Activated T-helper 1 cell treated with Interleukin-2 at 50 U/mL for 16 hours (primary cell): ENCODE data around the gene MT3.
"Not testable (repeated sequence)": the region's sequence is repeated elsewhere in the genome, so short reads cannot be mapped to it uniquely, and the experiment has no call there.

Experiments used
- DNase-seq: peaks from one replicate; pipeline ENCODE4 v3.0.0-alpha.2; 2020; ENCODE audit warnings: low read depth

MT3 gene

DNA sequence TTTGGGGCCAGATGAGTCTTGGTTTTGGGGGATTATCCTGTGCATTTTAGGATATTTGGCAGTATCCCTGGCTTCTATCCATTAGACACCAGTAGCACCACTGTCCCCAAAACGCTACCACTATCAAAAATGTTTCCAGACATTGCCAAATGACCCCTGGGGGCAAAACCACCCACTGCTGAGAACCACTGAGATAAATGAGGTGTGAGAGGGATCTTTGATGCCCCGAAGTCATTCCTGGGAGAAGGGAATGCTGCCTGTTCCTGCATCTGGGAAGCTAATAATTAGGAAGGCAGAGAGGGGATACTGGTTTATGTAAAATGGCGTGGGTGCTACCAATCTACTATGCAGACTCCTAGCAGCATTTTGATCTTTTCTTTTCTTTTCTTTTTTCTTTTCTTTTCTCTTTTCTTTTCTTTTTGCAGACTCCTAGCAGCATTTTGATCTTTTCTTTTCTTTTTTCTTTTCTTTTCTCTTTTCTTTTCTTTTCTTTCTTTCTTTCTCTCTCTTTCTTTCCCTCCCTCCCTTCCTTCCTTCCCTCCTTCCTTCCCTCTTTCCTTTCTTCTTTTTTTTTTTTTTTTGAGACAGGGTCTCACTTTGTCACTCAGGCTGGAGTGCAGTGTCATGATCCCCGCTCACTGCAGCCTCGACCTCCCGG, 8.8 kb upstream of the MT3 start:
- DNase-seq: no peak

DNA sequence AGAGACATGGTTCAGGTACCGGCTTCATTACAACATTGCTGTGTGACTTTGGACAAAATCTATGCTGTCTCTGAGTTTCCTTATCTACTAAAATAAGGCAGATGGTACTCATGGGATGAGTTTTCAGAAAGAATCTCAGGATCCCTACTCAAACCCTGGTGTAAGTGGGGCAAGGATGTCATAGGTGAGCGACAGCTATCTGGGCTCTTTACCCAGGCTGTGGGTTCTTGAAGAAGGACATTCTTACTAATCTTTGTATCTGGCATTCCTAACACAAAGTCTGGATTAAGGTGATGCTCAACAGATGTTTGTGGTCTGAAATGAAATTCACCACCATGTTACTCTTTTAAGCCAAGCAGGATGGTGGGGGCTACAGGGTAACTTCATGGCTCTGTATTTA, 6.4 kb upstream of the MT3 start:
- not testable (repeated sequence) for DNase-seq

DNA sequence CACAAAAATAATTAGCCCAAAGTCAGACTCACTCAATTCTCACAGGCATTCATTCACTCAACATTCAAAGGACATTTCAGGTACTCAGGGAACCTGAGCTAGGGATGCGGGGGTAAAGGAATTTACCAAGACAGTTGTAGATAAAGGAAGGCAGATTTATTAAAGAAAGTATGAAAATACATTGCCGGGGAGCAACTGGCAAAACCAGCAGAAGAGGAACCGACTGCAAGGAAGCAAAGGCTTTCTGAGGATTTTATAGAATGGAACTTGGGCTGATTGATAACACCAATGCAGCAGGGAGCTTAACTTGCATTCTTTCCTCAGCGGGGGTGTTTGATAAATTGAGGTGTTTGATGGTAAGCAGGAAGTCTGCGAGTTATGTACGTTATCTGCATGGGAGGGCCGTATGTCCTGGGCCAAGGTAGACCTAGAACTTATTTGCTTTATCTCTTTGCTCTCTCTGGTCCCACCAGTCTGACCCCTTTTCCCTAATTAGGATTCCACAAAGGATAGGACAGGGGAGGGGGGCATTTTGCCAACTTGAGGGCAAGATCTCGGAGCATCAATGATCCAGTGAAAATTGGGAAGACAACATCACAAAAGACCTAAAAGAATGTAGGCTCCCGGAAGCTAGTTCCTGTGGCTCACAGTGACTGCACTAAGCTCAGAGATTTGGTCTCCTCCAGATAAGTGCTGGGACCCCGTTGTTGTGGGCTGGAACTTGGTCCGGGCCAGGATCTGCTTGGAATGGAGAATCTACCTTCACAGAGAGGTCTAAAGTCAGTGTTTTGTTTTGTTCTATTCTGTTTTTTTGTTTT, 5.8 kb upstream of the MT3 start:
- DNase-seq: no peak

DNA sequence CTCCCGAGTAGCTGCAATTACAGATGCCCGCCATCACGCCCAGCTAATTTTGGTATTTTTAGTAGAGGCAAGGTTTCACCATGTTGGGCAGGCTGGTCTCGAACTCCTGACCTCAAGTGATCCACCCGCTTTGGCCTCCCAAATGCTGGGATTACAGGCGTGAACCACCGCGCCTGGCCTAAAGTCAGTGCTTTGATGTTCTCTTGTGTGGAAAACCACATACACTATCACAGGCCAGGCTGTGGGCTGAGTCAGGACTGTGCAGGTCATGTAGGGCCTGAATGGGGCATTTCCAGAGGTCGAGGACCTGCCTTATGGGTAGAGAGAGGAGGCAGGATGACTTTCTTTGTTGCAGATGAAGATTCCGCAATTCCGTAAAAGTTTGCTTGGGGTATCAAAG, 5.1 kb upstream of the MT3 start:
- no peak for DNase-seq

DNA sequence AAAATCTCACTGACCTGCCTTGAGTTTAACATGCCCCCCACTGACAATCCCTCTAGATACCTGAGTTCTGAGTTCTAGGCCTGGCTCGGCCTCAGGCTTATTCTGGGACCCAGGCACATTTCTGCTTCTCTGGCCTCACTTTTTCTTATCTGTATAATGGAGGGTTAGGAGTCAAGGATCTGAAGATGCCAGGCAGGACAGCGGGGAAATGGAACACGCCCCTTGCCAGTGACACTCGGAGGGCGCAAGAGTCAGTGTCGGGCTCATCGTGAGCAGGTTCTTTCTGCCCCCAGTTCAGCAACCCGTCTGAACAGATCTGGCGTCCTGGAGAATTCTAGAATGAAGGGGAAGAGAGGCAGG, 567 bp upstream of the MT3 start:
- no peak for DNase-seq

DNA sequence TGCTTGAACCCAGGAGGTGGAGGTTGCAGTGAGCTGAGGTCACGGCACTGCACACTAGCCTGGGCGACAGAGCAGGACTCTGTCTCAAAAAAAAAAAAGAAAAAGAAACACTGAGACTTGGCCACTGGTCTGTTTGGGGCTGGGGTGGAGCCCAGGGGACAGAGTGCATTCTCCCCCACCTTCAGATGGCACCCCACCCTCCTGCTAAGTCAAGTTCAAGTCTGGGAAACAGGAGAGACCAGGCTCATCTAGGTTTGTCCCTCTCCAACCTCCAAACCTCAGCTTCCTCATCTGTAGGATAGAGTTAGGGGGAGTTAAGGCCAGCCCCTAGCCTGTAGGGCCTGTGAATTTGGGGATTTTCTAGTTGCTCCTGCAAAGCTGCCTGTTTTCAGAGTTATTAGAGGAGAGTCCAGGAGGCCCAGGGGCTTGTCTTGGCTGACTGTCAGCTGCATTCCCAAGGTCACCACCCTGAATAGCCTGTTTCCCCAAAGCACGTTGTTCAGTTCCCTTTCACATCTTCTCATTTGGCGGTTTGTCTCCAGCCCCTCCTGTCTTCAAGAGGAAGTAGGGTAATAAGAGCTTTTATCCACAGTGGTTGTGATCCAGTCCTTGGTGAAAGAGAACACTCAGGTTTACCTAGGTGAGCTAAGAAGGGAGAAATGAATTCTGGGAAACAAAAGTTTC, 2.2 kb downstream of the MT3 start:
- no peak for DNase-seq

DNA sequence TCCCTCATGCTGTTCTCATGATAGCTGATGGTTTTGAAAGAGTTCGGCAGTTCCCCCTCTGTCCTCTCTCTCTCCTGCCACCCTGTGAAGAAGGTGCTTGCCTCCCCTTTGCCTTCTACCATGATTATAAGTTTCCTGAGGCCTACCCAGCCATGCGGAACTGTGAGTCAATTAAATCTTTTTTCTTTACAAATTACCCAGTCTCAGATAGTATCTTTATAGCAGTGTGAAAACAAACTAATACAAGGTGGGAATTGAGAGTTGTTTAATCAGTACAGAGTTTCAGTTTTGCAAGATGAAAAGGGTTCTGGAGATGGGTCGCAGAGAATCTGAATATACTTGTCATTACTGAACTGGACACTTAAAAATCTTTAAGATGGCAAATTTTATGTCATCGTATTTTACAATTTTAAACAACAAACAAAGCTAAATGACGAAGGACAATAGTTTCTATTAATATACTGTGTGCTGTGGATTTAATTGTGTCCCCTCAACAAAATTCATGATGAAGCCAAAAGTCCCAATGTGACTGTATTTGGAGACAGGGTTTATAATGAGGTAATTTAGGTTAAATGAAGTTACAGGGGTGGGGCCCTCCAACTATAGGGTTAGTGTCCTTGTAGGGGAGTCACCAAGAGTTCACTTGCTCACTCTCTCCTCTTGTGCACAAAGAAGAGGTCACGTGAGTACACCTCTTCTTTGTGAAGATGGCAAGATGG, 4.4 kb downstream of the MT3 start:
- no peak for DNase-seq

DNA sequence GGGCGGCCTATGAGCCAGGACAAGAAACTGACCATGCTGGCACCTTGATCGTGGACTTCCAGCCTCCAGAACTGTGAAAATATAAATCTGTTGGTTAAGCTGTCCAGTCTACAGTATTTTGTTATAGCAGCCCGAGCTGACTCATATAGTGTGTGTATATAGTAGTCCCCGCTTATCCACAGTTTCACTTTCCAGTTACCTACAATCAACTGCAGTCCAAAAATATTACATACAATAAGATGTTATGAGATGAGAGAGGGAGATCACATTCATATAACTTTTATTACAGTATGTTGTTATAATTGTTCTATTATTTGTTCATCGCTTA, 4.9 kb downstream of the MT3 start:
- DNase-seq: no peak

DNA sequence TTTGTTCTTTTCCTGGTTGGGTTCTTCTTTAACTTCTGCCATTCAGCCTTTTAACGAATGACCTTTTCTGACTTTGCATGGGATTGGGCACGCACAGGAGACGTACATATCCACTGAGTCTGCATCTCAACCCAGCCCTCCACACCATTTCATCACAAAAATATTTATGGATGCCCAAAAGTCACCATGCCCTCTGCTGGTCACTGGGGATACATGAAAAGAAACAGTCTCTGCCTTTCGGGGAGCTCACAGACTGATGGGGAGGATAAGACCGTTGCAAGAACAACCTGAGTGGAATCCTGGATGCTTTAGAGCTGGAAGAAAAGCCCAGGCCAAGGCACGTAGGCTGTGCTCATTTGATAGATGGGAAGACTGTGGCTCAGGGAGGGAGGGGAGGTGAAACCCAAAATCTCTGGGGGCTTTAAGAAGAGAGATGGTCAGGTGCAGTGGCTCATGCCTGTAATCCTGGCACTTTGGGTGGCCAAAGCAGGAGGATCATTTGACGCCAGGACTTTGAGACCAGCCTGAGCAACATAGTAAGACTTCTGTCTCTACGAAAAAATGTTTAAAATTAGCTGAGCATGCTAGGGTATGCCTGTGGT, 11.2 kb downstream of the MT3 start:
- DNase-seq: no peak

DNA sequence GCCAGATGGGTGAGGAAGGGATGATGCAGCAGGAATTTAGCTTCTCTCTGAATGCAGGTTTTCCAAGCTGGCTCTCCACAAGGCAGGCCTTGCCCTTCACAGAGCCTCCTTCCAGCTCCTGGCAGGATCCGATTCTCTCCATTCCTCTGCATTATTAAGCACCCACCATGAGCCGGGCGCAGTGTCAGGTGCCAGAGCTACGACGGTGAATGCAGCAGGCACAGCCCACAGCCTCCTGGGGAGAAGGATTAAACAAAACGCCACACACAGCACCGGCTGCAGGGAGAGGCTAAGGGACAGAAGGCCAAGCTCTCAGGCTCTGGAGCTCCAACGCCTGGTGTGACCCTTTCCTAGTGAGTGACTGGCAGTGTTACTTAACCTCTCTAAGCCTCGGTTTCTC, 12.0 kb downstream of the MT3 start:
- DNase-seq: no peak

DNA sequence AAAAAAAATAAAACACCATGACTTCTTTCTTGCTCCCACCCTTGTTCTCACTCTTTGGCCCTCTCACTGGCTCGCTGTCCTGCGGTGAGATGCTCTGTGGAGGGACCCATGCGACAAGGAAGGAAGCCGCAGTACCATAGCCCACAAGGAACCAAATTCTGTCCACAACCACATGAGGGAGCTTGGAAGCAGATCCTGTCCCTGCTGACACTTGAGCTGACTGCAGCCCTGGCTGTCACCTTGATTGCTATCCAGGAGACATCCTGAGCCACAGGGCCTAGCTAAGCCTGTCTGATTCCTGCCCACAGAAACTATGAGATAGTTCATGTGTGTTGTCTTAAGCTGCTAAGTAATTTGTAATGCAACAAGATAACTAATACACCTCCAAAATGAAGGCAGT, 14.3 kb downstream of the MT3 start:
- DNase-seq: no peak

DNA sequence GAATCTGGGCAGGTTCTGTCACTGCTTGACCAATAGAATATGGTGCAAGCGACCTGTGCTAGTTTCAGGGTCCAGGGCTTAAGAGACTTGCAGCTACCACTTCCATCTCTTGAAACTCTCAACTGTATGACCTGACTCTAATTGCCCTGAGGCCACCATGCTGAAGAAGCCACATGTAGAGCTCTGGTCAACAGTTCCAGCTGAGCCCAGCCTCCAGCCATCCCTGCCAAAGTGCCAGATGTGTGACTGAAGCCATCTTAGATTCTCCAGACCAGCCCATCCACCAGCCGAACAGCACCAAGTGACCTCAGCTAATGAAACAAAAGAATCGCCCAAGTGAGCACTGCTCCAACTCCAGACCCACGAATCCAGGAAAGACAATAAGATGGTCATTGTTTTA, 15.6 kb downstream of the MT3 start:
- no peak for DNase-seq

DNA sequence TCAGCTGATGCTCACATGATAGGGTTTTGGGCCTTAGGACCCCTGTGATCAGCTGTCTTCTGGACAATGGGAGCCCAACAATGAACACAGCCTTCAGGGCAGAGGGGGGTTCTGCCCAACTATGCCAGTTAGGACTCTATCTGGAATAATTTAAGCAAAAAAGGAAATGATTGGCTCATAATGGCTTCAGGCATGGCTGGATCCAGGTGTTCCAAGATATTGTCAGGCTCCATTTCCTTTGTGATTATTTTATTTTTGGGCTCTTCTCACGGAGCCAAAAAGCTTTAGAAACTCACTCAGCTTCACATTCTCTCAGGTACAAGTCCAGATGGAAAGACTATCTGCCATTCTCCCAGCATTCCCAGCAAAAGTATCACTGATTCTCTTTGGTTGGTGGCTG, 16.1 kb downstream of the MT3 start:
- no peak for DNase-seq

DNA sequence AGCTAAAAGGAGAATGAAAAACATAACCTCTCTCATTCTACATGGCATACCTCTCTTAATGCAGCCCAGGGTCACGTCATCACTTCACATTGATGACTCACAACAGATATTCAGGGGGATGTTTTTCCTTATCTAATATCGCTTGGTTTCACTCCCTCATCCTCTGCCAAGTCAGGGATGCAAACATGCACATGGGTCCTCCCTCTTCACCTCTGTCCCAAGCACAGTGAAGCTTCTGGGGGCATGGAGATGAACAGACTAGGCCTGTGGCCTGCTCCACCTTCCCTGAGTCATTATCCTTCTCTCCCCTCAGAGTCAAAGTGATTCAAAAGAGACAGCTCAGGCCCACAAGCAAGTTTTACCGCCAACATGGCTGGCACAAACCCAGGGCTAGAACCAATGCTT, 16.7 kb downstream of the MT3 start:
- DNase-seq: no peak

DNA sequence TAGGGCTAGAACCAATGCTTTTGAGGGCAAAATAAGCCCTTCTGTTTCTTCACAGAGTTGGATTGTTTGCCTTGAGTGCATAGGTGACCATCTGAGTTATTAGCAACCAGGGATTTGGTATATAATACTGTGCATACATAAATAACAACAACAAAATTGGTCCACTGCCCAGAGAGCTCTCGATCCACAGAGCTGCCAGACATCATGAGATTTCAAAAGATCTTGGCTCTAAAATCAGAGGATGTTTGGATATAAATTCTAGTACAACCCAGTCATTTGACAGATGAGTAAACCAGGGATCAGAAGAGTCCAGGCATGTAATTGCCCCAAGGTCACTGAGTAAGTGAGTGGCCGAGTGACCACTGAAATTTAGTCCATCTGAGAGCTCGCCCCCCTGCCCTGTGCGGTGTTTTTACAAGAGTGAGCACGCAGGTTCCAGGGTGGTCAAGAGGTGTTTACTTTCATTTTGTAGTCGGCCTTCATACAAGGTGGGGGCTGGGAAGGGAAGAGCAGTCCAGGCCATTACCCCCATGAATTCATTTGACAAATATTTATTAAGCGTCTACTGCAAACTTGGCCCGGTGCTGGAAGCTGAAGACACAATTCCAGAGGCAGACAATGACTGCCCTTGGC, 17.3 kb downstream of the MT3 start:
- no peak for DNase-seq

DNA sequence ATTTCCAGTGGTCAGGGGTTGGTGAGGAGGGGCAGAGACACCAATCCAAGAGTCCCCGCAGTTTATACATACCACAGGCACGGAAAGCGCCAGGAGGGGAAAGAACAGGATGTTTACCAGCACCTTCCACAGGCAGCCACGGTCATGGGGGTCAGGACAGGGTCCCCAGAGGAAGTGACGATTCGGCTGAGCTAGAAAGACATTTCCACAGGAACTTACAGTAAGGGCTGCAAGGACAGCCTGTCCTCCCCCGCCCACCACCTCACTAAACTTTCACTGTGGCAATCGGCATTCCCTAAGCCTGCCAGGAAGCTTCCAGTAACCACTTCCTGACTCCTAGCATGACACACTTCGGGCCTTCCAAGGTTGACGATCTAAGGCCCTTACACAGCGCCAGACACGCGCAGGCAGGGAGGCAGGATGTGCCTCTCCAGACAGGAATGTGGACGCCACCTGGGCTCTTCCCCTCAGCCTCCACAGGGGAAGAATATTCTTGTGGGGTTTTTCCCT, 17.8 kb downstream of the MT3 start:
- DNase-seq: no peak

DNA sequence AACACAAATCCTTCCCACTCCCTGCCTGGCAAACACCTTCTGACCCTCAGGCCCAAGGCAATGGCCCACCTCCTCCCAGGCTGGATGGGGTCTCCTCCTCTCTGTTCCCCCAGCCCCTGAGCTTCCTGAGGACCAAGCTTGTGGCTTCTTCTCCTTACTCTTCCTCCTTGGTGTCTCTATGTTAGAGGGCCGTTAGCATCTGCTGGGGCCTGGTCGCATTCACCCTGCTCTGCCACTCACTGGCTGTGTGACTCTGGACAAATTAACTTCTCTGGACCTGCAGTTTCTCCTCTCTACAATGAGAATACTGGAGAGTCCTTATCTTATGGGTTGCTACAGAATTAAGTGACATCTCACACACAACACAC, 18.3 kb downstream of the MT3 start:
- DNase-seq: no peak

DNA sequence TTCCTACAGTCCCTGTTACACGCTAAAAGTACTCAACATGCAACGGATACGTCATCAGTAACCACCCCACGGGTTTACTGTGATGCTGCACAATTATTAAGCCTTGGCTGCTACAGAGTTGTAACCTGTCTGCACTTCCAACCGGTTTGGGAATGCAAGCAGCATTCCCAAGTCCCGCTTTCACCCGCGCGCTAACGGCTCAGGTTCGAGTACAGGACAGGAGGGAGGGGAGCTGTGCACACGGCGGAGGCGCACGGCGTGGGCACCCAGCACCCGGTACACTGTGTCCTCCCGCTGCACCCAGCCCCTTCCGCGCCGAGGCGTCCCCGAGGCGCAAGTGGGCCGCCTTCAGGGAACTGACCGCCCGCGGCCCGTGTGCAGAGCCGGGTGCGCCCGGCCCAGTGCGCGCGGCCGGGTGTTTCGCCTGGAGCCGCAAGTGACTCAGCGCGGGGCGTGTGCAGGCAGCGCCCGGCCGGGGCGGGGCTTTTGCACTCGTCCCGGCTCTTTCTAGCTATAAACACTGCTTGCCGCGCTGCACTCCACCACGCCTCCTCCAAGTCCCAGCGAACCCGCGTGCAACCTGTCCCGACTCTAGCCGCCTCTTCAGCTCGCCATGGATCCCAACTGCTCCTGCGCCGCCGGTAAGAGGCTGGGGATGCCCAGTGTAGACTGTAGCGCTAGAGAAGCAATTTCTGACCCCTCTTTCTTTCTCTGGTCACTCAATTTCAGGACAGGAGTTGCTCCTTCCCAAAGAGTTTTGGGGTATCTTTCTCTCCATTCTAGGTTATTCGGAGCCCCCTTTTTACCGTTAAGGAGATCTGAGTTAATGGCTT, 18.9 kb downstream of the MT3 start, which contains the start of gene MT2A:
Gene MT2A (plus strand): TSS at position 542 of the 833 bp plus-strand sequence. CDS start 72 bp downstream, at position 614.
- DNase-seq: peak; percentile 77

DNA sequence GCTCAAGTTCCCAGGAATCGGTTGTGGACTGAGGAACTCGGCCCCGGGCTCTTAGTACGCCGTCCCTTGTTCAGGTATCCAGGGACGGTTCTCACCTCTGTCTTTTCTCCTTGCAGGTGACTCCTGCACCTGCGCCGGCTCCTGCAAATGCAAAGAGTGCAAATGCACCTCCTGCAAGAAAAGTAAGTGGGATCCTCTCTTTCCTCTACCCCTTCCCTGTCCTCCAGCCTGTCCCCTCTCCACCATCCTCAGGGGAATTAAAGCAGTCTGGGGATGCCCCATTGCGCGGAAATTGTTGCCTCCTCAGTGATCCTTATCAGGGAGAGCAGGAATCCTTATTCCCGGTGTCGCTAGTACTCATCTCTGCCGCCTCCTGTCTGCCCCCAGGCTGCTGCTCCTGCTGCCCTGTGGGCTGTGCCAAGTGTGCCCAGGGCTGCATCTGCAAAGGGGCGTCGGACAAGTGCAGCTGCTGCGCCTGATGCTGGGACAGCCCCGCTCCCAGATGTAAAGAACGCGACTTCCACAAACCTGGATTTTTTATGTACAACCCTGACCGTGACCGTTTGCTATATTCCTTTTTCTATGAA, 19.6 kb downstream of the MT3 start:
- DNase-seq: no peak

DNA sequence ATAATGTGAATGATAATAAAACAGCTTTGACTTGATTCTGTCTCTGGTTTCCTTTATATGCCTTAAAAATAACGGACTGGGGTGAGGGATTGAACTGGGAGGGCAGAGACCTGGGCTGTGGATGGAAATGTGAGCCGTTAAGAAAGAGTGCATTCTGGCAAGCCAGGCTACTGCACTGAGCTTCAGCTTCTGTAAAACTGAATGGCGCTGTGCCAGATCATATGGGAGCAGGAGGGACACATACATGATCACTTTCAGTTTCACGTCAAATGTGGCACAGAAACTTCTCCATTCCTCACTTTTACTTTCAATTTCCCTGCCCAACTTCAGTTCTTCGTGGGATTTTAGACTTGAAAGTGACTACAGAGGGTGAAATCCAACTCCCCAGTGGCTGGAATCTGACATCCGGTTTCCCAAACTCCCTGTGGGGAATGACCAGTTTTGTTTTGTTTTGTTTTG, 20.2 kb downstream of the MT3 start:
- DNase-seq: peak; percentile 48
